ENCODE data around the gene STS.

The STS gene

GRCh38 chrX:7147413-7147977 lies at the start of gene STS:
Gene STS, plus strand, starts transcription at chrX:7147712. Its CDS starts 105,488 bp downstream, at chrX:7253200.
- Histone ChIP-seq H3K27ac (ENCODE audit: low read length) (peak within 1 kb of the TSS; percentile 51), H3K9me3 (ENCODE audit: control insufficient read depth in 1 of 2, low read length in 2 of 2) (no peaks in the 10 kb centered on the region), H3K4me1 (ENCODE audit: control insufficient read depth in 1 of 2, insufficient read depth in 2 of 2, low read length in 2 of 2) (peaks cover 0 to 5% of the 10 kb centered on the region in 2 donors), H3K4me3 (ENCODE audit: low read depth in 1 of 2, low read length in 2 of 2) (peak within 1 kb of the TSS; percentile 79 to 90), H3K27me3 (ENCODE audit: low read depth, low read length) (no peaks in the 10 kb centered on the region), H3K36me3 (ENCODE audit: control insufficient read depth in 1 of 2, insufficient read depth in 2 of 2, low read length in 2 of 2) (no peaks in the 10 kb centered on the region)

- no peaks in the 10 kb centered on the region for H3K9me3 ChIP-seq (ENCODE audit: control insufficient read depth in 1 of 2, low read length in 2 of 2)
- no peaks in the 10 kb centered on the region for H3K36me3 ChIP-seq (ENCODE audit: control insufficient read depth in 1 of 2, insufficient read depth in 2 of 2, low read length in 2 of 2)
- H3K27me3 ChIP-seq (ENCODE audit: low read depth, low read length) = no peaks in the 10 kb centered on the region
- no peak overlapping the region for H3K27ac ChIP-seq (ENCODE audit: low read length)
- no peaks in the 10 kb centered on the region for H3K4me1 ChIP-seq (ENCODE audit: control insufficient read depth in 1 of 2, insufficient read depth in 2 of 2, low read length in 2 of 2)
- H3K4me3 ChIP-seq (ENCODE audit: low read depth in 1 of 2, low read length in 2 of 2) = no peak overlapping the region
These were observed 47.5 kb upstream of the STS start for GRCh38 chrX:7100022-7100421.

GRCh38 chrX:7102119-7102518 lies 45.4 kb upstream of the STS start:
- H3K27me3 ChIP-seq (ENCODE audit: low read depth, low read length) = no peaks in the 10 kb centered on the region
- H3K4me1 ChIP-seq (ENCODE audit: control insufficient read depth in 1 of 2, insufficient read depth in 2 of 2, low read length in 2 of 2) = no peaks in the 10 kb centered on the region
- H3K36me3 ChIP-seq (ENCODE audit: control insufficient read depth in 1 of 2, insufficient read depth in 2 of 2, low read length in 2 of 2) = no peaks in the 10 kb centered on the region
- no peaks in the 10 kb centered on the region for H3K9me3 ChIP-seq (ENCODE audit: control insufficient read depth in 1 of 2, low read length in 2 of 2)
- H3K27ac ChIP-seq (ENCODE audit: low read length) = no peak overlapping the region
- no peak overlapping the region for H3K4me3 ChIP-seq (ENCODE audit: low read depth in 1 of 2, low read length in 2 of 2)

GRCh38 chrX:7106649-7107048 lies 40.9 kb upstream of the STS start:
- H3K9me3 ChIP-seq (ENCODE audit: control insufficient read depth in 1 of 2, low read length in 2 of 2) = no peaks in the 10 kb centered on the region
- H3K27me3 ChIP-seq (ENCODE audit: low read depth, low read length) = no peaks in the 10 kb centered on the region
- H3K27ac ChIP-seq (ENCODE audit: low read length) = no peak overlapping the region
- H3K4me3 ChIP-seq (ENCODE audit: low read depth in 1 of 2, low read length in 2 of 2) = no peak overlapping the region
- peaks cover 0 to 9% of the 10 kb centered on the region in 2 donors for H3K4me1 ChIP-seq (ENCODE audit: control insufficient read depth in 1 of 2, insufficient read depth in 2 of 2, low read length in 2 of 2)
- no peaks in the 10 kb centered on the region for H3K36me3 ChIP-seq (ENCODE audit: control insufficient read depth in 1 of 2, insufficient read depth in 2 of 2, low read length in 2 of 2)

GRCh38 chrX:7108030-7108429 lies 39.5 kb upstream of the STS start:
- peaks cover 0 to 9% of the 10 kb centered on the region in 2 donors for H3K4me1 ChIP-seq (ENCODE audit: control insufficient read depth in 1 of 2, insufficient read depth in 2 of 2, low read length in 2 of 2)
- H3K36me3 ChIP-seq (ENCODE audit: control insufficient read depth in 1 of 2, insufficient read depth in 2 of 2, low read length in 2 of 2) = no peaks in the 10 kb centered on the region
- H3K27ac ChIP-seq (ENCODE audit: low read length) = no peak overlapping the region
- no peaks in the 10 kb centered on the region for H3K27me3 ChIP-seq (ENCODE audit: low read depth, low read length)
- no peaks in the 10 kb centered on the region for H3K9me3 ChIP-seq (ENCODE audit: control insufficient read depth in 1 of 2, low read length in 2 of 2)
- no peak overlapping the region for H3K4me3 ChIP-seq (ENCODE audit: low read depth in 1 of 2, low read length in 2 of 2)

GRCh38 chrX:7109049-7109531 lies 38.4 kb upstream of the STS start:
- no peaks in the 10 kb centered on the region for H3K36me3 ChIP-seq (ENCODE audit: control insufficient read depth in 1 of 2, insufficient read depth in 2 of 2, low read length in 2 of 2)
- no peaks in the 10 kb centered on the region for H3K27me3 ChIP-seq (ENCODE audit: low read depth, low read length)
- no peak overlapping the region for H3K27ac ChIP-seq (ENCODE audit: low read length)
- no peaks in the 10 kb centered on the region for H3K9me3 ChIP-seq (ENCODE audit: control insufficient read depth in 1 of 2, low read length in 2 of 2)
- H3K4me1 ChIP-seq (ENCODE audit: control insufficient read depth in 1 of 2, insufficient read depth in 2 of 2, low read length in 2 of 2) = peaks cover 0 to 9% of the 10 kb centered on the region in 2 donors
- peak overlapping the region; percentile 18 to 35 for H3K4me3 ChIP-seq (ENCODE audit: low read depth in 1 of 2, low read length in 2 of 2)

GRCh38 chrX:7109838-7110793 lies 37.4 kb upstream of the STS start:
- Histone ChIP-seq H3K27me3 (ENCODE audit: low read depth, low read length) (no peaks in the 10 kb centered on the region), H3K4me1 (ENCODE audit: control insufficient read depth in 1 of 2, insufficient read depth in 2 of 2, low read length in 2 of 2) (peaks cover 0 to 9% of the 10 kb centered on the region in 2 donors), H3K9me3 (ENCODE audit: control insufficient read depth in 1 of 2, low read length in 2 of 2) (no peaks in the 10 kb centered on the region), H3K36me3 (ENCODE audit: control insufficient read depth in 1 of 2, insufficient read depth in 2 of 2, low read length in 2 of 2) (no peaks in the 10 kb centered on the region), H3K4me3 (ENCODE audit: low read depth in 1 of 2, low read length in 2 of 2) (no peak overlapping the region), H3K27ac (ENCODE audit: low read length) (no peak overlapping the region)

GRCh38 chrX:7110821-7111276 lies 36.7 kb upstream of the STS start:
- H3K36me3 ChIP-seq (ENCODE audit: control insufficient read depth in 1 of 2, insufficient read depth in 2 of 2, low read length in 2 of 2) = no peaks in the 10 kb centered on the region
- H3K27ac ChIP-seq (ENCODE audit: low read length) = no peak overlapping the region
- H3K27me3 ChIP-seq (ENCODE audit: low read depth, low read length) = no peaks in the 10 kb centered on the region
- no peak overlapping the region for H3K4me3 ChIP-seq (ENCODE audit: low read depth in 1 of 2, low read length in 2 of 2)
- H3K9me3 ChIP-seq (ENCODE audit: control insufficient read depth in 1 of 2, low read length in 2 of 2) = no peaks in the 10 kb centered on the region
- peaks cover 0 to 9% of the 10 kb centered on the region in 2 donors for H3K4me1 ChIP-seq (ENCODE audit: control insufficient read depth in 1 of 2, insufficient read depth in 2 of 2, low read length in 2 of 2)

- no peaks in the 10 kb centered on the region for H3K9me3 ChIP-seq (ENCODE audit: control insufficient read depth in 1 of 2, low read length in 2 of 2)
- H3K27me3 ChIP-seq (ENCODE audit: low read depth, low read length) = no peaks in the 10 kb centered on the region
- no peak overlapping the region for H3K4me3 ChIP-seq (ENCODE audit: low read depth in 1 of 2, low read length in 2 of 2)
These were observed 36.0 kb upstream of the STS start for GRCh38 chrX:7111518-7111917.

GRCh38 chrX:7112071-7112470 lies 35.4 kb upstream of the STS start:
- no peaks in the 10 kb centered on the region for H3K27me3 ChIP-seq (ENCODE audit: low read depth, low read length)
- H3K4me1 ChIP-seq (ENCODE audit: control insufficient read depth in 1 of 2, insufficient read depth in 2 of 2, low read length in 2 of 2) = peaks cover 0 to 9% of the 10 kb centered on the region in 2 donors
- H3K9me3 ChIP-seq (ENCODE audit: control insufficient read depth in 1 of 2, low read length in 2 of 2) = no peaks in the 10 kb centered on the region
- no peak overlapping the region for H3K4me3 ChIP-seq (ENCODE audit: low read depth in 1 of 2, low read length in 2 of 2)
- H3K27ac ChIP-seq (ENCODE audit: low read length) = no peak overlapping the region
- no peaks in the 10 kb centered on the region for H3K36me3 ChIP-seq (ENCODE audit: control insufficient read depth in 1 of 2, insufficient read depth in 2 of 2, low read length in 2 of 2)

More at GRCh38 chrX:7111518-7111917, 36.0 kb upstream of the STS start:
- Histone ChIP-seq H3K36me3 (ENCODE audit: control insufficient read depth in 1 of 2, insufficient read depth in 2 of 2, low read length in 2 of 2) (no peaks in the 10 kb centered on the region), H3K4me1 (ENCODE audit: control insufficient read depth in 1 of 2, insufficient read depth in 2 of 2, low read length in 2 of 2) (peaks cover 0 to 9% of the 10 kb centered on the region in 2 donors), H3K27ac (ENCODE audit: low read length) (no peak overlapping the region)

GRCh38 chrX:7115557-7115956 lies 32.0 kb upstream of the STS start:
- Histone ChIP-seq H3K9me3 (ENCODE audit: control insufficient read depth in 1 of 2, low read length in 2 of 2) (no peaks in the 10 kb centered on the region), H3K4me1 (ENCODE audit: control insufficient read depth in 1 of 2, insufficient read depth in 2 of 2, low read length in 2 of 2) (peaks cover 4% of the 10 kb centered on the region in 2 donors), H3K36me3 (ENCODE audit: control insufficient read depth in 1 of 2, insufficient read depth in 2 of 2, low read length in 2 of 2) (no peaks in the 10 kb centered on the region), H3K27ac (ENCODE audit: low read length) (no peak overlapping the region), H3K27me3 (ENCODE audit: low read depth, low read length) (no peaks in the 10 kb centered on the region), H3K4me3 (ENCODE audit: low read depth in 1 of 2, low read length in 2 of 2) (no peak overlapping the region)

Data from muscle layer of duodenum (tissue), 2 donors.